ENCODE data around the gene STAT5B.
"Not testable (repeated sequence)": the region's sequence is repeated elsewhere in the genome, so short reads cannot be mapped to it uniquely, and the experiment has no call there.

The STAT5B gene

GRCh38 chr17:42193216-42193968 is 82.8 kb downstream of the STAT5B start:
- DNase-seq: no peak

GRCh38 chr17:42192189-42193126 is 83.7 kb downstream of the STAT5B start:
- DNase-seq: no peak

- DNase-seq: no peak
These were observed 84.9 kb downstream of the STAT5B start for GRCh38 chr17:42191275-42191608.

- no peak for DNase-seq
These were observed 85.5 kb downstream of the STAT5B start for GRCh38 chr17:42190491-42191274.

GRCh38 chr17:42189651-42189965 is 86.6 kb downstream of the STAT5B start:
- no peak for DNase-seq

GRCh38 chr17:42188749-42189650 is 87.2 kb downstream of the STAT5B start:
- no peak for DNase-seq

- DNase-seq: no peak
These were observed 88.4 kb downstream of the STAT5B start for GRCh38 chr17:42187833-42188232.

- DNase-seq: not testable (repeated sequence)
These were observed 90.0 kb downstream of the STAT5B start for GRCh38 chr17:42186191-42186590.

GRCh38 chr17:42185621-42185930 is 90.6 kb downstream of the STAT5B start:
- DNase-seq: no peak

- DNase-seq: no peak
These were observed 91.2 kb downstream of the STAT5B start, which contains the start of gene HCRT for GRCh38 chr17:42184713-42185620. Gene HCRT (minus strand): TSS chr17:42185452. CDS start chr17:42185365, 87 bp downstream.

- DNase-seq: peak; percentile 69
These were observed 92.2 kb downstream of the STAT5B start for GRCh38 chr17:42183741-42184711.

- DNase-seq: no peak
These were observed 93.1 kb downstream of the STAT5B start for GRCh38 chr17:42182927-42183734.

GRCh38 chr17:42181851-42182207 is 94.4 kb downstream of the STAT5B start:
- DNase-seq: no peak

GRCh38 chr17:42180922-42181850 is 95.0 kb downstream of the STAT5B start, which contains the start of gene KCNH4:
Gene KCNH4 (minus strand): TSS chr17:42181142. CDS start chr17:42180945, 197 bp downstream.
- DNase-seq: peak; percentile 68

- DNase-seq: no peak
These were observed 95.7 kb downstream of the STAT5B start for GRCh38 chr17:42180411-42180921.

GRCh38 chr17:42179911-42180410 is 96.2 kb downstream of the STAT5B start:
- no peak for DNase-seq

- no peak for DNase-seq
These were observed 96.9 kb downstream of the STAT5B start for GRCh38 chr17:42179335-42179734.
